Ectodermal cell (in vitro differentiated cells): Measurements from ENCODE around the gene MAML3.

Experiments used
- H3K27ac ChIP-seq: 2 replicates; pipeline ENCODE4 v1.7.0; 2013; ENCODE audit warnings: mild to moderate bottlenecking, low read depth, low read length; ENCODE audit not compliant: insufficient read depth, poor library complexity, severe bottlenecking
- H3K27me3 ChIP-seq: 2 replicates; pipeline ENCODE4 v1.7.0; 2013; ENCODE audit warnings: mild to moderate bottlenecking, low read length; ENCODE audit not compliant: insufficient read depth, control insufficient read depth, poor library complexity, severe bottlenecking
- H3K36me3 ChIP-seq: one replicate; pipeline ENCODE4 v1.7.0; 2013; ENCODE audit warnings: low read length; ENCODE audit not compliant: control insufficient read depth, insufficient read depth
- H3K4me1 ChIP-seq: one replicate; pipeline ENCODE4 v1.7.0; 2013; ENCODE audit warnings: low read length; ENCODE audit not compliant: control insufficient read depth, insufficient read depth
- H3K4me3 ChIP-seq: 2 replicates; pipeline ENCODE4 v1.7.0; 2013; ENCODE audit warnings: low read depth, low read length, control low read depth; ENCODE audit not compliant: insufficient read depth
- H3K9me3 ChIP-seq: 2 replicates; pipeline ENCODE4 v1.7.0; 2013; ENCODE audit warnings: mild to moderate bottlenecking, low read length, moderate library complexity; ENCODE audit not compliant: control insufficient read depth
- WGBS, 2 experiments: methylation state at CpG; one replicate each; pipeline ENCODE4 v1.1.7; 2013; ENCODE audit warnings: missing lambda C conversion rate in 2 of 2; 5-methylcytosine and 5-hydroxymethylcytosine counted together

MAML3 gene

DNA sequence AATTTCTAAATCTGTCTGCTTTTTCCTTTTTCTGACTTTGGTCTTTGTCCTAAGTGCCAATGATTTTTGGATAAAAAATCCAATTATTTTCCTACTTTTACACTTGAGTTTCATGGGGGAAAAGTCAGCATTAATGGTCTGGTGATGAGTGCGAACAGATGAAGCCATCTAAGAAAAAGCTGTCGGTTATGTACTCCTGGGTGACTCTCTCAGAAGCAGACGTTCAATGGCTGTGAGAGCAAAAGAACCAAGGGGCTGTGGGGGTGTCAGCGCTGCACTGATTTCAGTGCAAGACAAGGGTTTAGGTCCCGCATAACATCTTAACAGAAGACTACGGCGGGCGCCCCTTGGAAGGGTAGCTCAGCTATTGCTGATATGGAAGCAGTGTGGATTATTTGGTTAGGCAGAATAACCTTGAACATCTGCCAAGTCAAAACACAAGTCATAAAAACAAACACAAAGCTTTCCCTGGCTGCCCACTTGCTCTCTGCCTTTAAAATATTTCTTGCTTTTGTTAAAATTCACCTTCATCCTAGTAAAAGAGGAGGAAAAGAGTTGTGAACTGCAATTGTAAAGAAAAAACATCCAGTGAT, 240.5 kb downstream of the MAML3 start:
- 90 to 98% methylated on average over 7 to 8 of the region's 8 CpGs for WGBS, 2 experiments
- H3K27ac ChIP-seq: no peak overlapping the region
- peaks cover 6% of the 10 kb centered on the region for H3K4me1 ChIP-seq
- H3K27me3 ChIP-seq: no peaks in the 10 kb centered on the region
- H3K4me3 ChIP-seq: no peak overlapping the region
- no peaks in the 10 kb centered on the region for H3K36me3 ChIP-seq
- H3K9me3 ChIP-seq: no peaks in the 10 kb centered on the region

DNA sequence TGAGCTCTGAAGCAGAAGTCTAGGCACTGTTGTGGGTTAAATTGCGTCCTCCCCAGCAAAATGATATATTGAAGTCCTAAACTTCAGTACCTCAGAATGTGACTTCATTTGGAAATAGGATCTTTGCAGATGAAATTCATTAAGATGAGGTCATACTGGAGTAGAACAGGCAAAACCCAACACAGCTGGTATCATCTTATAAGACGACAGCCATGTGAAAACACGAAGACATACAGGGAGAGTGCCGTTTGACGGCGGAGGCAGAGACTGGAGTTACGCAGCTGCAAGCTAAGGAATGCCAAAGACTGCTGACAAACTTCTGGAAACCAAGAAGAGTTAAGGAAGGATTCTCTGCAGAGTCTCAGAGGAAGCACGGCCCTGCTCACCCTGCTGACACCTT, 241.5 kb downstream of the MAML3 start:
- 88 to 91% methylated on average over 8 of the region's 8 CpGs for WGBS, 2 experiments

DNA sequence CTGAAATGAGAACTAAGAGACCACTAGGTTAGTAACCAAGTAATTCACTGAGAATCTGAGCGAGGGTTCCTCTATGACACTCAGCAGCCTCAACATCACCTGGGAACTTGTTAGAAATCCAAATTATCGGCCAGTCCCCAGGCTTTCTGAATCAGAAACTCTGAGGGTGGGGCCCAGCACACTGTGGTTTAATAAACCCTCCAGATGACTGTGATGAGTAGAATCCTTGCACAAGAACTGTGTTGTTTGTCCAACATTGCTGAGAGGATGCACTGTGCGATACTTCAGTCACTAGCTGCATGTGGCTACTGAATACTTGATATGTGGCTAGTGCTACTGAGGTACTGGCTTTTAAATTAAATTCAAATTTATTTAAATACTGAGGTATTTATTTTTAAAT, 243.9 kb downstream of the MAML3 start:
- Histone ChIP-seq H3K36me3 (no peaks in the 10 kb centered on the region), H3K4me3 (no peak overlapping the region), H3K9me3 (no peaks in the 10 kb centered on the region), H3K27ac (no peak overlapping the region), H3K27me3 (no peaks in the 10 kb centered on the region), H3K4me1 (no peaks in the 10 kb centered on the region)
- WGBS, 2 experiments: 96% methylated on average over 3 of the region's 3 CpGs

More for the DNA sequence above, 241.5 kb downstream of the MAML3 start:
- no peaks in the 10 kb centered on the region for H3K9me3 ChIP-seq
- H3K4me3 ChIP-seq: no peak overlapping the region
- no peaks in the 10 kb centered on the region for H3K27me3 ChIP-seq
- H3K36me3 ChIP-seq: no peaks in the 10 kb centered on the region
- H3K27ac ChIP-seq: no peak overlapping the region
- peaks cover 6% of the 10 kb centered on the region for H3K4me1 ChIP-seq

DNA sequence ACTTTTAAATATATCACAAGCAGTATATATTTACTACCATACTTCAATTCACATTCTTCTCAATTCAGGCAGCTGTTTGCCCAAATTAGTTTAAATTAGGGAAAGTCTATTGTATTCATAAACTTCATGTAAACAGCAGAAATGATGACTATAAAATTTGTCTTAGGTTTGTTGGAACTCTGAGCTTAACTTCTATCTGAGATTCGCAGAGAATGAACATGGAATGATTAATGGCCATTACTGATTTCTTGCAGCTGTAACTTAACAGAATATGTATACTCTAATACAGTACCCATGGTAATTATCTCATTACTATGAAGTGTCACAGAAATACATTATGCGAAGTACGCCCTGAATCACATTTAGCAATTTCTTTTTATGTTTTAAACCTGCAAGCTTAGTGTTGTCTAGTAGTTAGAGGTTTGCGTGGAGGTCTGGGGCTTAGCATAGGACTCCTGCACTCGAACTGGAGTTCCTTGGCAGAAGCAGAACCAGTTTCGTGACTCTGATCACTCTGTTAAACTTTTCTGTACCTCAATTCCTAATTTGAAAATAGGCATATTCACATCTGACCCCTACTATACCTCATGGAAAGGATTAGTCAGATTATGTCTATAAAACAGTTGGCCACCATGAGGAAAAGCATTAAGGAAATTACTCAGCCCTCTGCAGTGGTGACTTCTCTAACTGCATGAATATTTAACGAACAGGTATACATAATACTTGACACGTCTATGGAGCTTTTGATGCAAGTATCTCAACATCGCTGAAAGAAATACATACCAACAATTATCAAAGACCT, 245.1 kb downstream of the MAML3 start:
- Histone ChIP-seq H3K27ac (no peak overlapping the region), H3K4me3 (no peak overlapping the region), H3K27me3 (no peaks in the 10 kb centered on the region), H3K36me3 (no peaks in the 10 kb centered on the region), H3K9me3 (no peaks in the 10 kb centered on the region), H3K4me1 (no peaks in the 10 kb centered on the region)
- 94 to 97% methylated on average over 9 of the region's 9 CpGs for WGBS, 2 experiments

DNA sequence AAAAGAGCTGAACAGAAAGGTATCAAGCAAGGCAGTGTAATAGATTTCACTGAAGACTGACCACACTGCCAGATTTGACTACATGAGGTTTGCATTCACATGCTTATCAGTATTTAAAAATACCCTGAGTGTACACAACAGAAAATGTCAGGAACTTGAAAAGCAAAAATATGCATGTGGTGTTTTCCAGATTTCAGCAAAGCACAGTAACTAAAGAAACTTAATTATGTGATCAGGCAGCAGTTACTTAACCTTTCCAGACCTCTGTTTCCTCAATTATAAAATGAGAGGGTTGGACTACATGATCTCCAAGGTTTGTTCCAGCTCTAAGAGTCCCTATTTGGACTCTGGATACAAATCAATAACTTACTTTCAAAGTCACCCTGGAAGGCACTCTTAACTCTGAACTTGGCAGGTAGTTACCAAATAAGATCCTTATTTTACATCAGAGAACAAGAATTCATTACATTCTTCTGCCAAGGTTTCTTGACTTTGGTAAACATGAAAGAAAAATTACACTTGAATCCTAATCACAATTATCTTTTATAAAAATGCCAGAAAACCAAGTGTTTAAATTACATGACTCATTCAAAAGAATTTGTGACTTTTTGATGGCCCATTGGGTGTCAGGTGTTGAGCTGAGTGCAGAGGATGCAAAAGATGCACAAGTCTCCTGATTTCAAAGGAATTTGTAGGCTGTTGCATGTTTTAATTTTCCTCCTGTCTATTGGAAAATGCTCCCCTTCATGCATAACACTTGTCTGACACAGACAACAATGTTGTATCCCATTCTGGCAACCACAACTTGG, 246.8 kb downstream of the MAML3 start:
- Histone ChIP-seq H3K9me3 (no peaks in the 10 kb centered on the region), H3K4me1 (peaks cover 5% of the 10 kb centered on the region), H3K36me3 (no peaks in the 10 kb centered on the region), H3K4me3 (no peak overlapping the region), H3K27me3 (no peaks in the 10 kb centered on the region), H3K27ac (no peak overlapping the region)

DNA sequence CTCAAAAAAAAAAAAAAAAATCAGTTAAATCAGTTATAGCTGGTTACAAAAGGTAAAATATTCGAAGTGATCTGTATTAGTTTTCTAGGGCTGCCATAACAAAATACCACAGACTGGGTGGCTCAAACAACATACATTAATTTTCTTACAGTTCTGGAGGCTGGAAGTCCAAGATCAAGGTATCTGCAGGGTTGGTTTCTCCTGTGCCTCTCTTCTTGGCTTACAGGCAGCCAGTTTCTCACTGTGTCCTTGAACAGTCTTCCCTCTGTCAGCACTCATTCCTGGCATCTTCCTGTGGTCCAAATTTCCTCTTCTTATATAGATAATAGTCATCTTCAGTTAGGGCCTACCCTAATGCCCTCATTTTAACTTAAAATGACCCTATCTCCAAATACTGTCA, 248.5 kb downstream of the MAML3 start:
- Histone ChIP-seq H3K9me3 (no peaks in the 10 kb centered on the region), H3K4me1 (peaks cover 22% of the 10 kb centered on the region), H3K27me3 (no peaks in the 10 kb centered on the region), H3K36me3 (no peaks in the 10 kb centered on the region), H3K27ac (no peak overlapping the region), H3K4me3 (no peak overlapping the region)
- WGBS, 2 experiments: 86 to 100% methylated on average over 1 of the region's 1 CpG

DNA sequence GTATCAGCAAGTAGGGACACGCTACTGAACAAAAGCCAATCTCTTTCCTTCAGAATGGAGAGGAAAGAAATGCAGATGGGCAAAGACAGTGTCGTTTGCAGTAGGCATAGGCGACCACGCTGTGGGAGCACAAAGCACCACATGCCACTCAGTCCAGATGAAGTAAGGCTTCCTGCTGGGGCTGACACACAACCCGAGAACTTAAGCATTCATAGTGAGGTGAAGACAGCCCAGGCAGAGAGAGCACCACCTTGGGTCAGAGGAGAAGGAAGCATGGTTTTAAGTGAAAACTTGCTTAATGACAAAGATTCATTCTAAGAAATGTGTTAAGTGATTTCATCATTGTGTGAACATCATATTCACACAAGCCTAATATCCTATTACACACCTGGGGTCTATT, 249.6 kb downstream of the MAML3 start:
- H3K4me1 ChIP-seq: peaks cover 22% of the 10 kb centered on the region
- H3K4me3 ChIP-seq: no peak overlapping the region
- H3K9me3 ChIP-seq: no peaks in the 10 kb centered on the region
- no peaks in the 10 kb centered on the region for H3K27me3 ChIP-seq
- no peaks in the 10 kb centered on the region for H3K36me3 ChIP-seq
- H3K27ac ChIP-seq: no peak overlapping the region
- WGBS, 2 experiments: 71 to 78% methylated on average over 5 of the region's 5 CpGs

DNA sequence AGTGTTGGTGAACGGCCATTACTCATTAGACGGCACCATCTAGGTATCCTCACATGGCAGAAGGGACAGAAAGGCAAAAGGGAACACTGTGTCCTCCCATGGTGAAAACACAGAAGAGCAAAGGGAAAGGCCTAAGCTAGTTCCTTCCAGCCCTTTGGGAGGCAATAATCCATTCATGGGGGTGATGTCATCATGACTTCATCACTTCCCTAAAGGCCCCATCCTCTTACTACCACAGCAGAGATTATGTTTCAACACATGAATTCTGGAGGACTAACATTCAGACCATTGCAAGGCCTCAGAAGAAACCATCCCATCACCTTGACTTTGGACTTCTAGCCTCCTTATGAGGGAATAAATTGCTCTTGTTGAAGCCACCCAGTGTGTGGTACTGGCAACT, 250.1 kb downstream of the MAML3 start:
- WGBS, 2 experiments: 96% methylated on average over 2 of the region's 2 CpGs
- H3K27ac ChIP-seq: no peak overlapping the region
- H3K4me1 ChIP-seq: peaks cover 22% of the 10 kb centered on the region
- H3K9me3 ChIP-seq: no peaks in the 10 kb centered on the region
- H3K27me3 ChIP-seq: no peaks in the 10 kb centered on the region
- no peaks in the 10 kb centered on the region for H3K36me3 ChIP-seq
- no peak overlapping the region for H3K4me3 ChIP-seq

DNA sequence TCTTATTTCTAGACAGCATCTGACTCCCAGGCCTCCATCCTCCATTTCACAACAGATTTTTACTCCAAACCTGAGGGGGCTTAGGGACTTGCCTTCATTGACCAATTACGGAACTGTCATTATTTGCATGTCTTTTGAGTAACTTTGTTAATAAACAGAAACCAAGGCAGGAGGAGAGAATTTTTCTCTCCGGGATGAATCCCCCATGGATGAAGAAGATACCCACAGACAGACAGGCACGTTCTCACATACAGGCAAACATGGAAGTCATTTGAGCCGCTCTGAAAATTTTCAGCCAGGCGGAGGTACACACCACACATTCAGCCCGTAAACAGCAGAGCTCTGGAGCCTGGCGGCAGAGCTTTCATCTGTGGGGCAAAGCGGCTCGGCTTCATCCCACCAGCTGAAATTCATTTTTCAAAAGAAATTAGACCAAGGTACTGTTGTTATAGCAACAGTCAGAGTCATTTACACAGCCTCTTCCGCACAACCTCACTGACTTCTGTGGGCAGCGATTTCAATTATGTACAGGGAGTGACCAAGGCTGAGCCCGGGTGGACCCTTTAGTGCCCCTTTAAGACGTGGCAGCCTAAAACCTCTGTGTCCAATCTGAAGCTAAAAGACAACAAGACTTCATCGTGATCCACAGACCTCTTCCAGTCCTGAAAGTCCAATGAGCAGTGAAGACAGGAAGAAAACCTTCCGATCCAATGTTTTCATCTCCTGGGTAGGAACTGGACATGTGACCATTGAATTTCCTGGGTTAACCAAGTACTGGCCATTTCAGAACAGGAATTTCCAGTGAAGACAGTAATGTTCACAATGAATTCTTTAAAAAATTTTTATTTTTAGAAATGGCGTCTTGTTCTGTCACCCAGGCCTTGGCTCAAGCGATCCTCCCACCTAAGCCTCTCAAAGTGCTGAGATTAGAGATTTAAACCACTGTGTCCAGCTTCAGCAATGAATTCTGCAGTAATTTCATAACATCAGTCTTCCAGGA, 251.4 kb downstream of the MAML3 start:
- WGBS, 2 experiments: 88 to 89% methylated on average over 17 of the region's 17 CpGs
- H3K27ac ChIP-seq: no peak overlapping the region
- peaks cover 22% of the 10 kb centered on the region for H3K4me1 ChIP-seq
- no peaks in the 10 kb centered on the region for H3K9me3 ChIP-seq
- no peaks in the 10 kb centered on the region for H3K27me3 ChIP-seq
- no peak overlapping the region for H3K4me3 ChIP-seq
- no peaks in the 10 kb centered on the region for H3K36me3 ChIP-seq
